MM.1S (cell line): ENCODE results near the gene AMOTL2.

Experiments used
- DNase-seq: peaks from one replicate; pipeline ENCODE4 v3.0.0-alpha.2; 2015
- H2AFZ ChIP-seq: fragments of 300-600 bp; sonication (generic); 2 replicates; pipeline ENCODE4 v1.6.0; 2016; ENCODE audit warnings: antibody characterized with exemption, low read length
- H3F3A ChIP-seq: fragments of 300-600 bp; sonication (generic); 2 replicates; pipeline ENCODE4 v1.6.1; 2016; ENCODE audit warnings: mild to moderate bottlenecking, antibody characterized with exemption, low read length, moderate library complexity, mixed read lengths; ENCODE audit not compliant: insufficient read depth
- H3K27ac ChIP-seq: fragments of 300-600 bp; sonication (generic); 2 replicates; pipeline ENCODE4 v1.5.1; 2016; ENCODE audit warnings: mild to moderate bottlenecking, low read length
- H3K27me3 ChIP-seq: fragments of 300-600 bp; sonication (generic); replicated peaks from 2 replicates; pipeline ENCODE4 v1.6.0; 2016; ENCODE audit warnings: low read length; ENCODE audit not compliant: insufficient read depth
- H3K36me3 ChIP-seq: fragments of 300-600 bp; sonication (generic); replicated peaks from 2 replicates; pipeline ENCODE4 v1.6.1; 2016; ENCODE audit warnings: mild to moderate bottlenecking, low read length, mixed read lengths; ENCODE audit not compliant: insufficient read depth
- H3K4me1 ChIP-seq: fragments of 300-600 bp; sonication (generic); 2 replicates; pipeline ENCODE4 v1.6.1; 2016; ENCODE audit warnings: low read length, mixed read lengths
- H3K4me2 ChIP-seq: fragments of 300-600 bp; sonication (generic); 2 replicates; pipeline ENCODE4 v1.6.0; 2016; ENCODE audit warnings: low read depth, low read length
- H3K4me3 ChIP-seq: fragments of 300-600 bp; sonication (generic); 2 replicates; pipeline ENCODE4 v1.5.1; 2016; ENCODE audit warnings: low read length, mixed read lengths
- H3K79me2 ChIP-seq: fragments of 300-600 bp; sonication (generic); 2 replicates; pipeline ENCODE4 v1.6.1; 2016; ENCODE audit warnings: mixed run types, low read length, mixed read lengths
- H3K9ac ChIP-seq: fragments of 300-600 bp; sonication (generic); 2 replicates; pipeline ENCODE4 v1.6.1; 2016; ENCODE audit warnings: low read length, mixed read lengths
- H3K9me2 ChIP-seq: fragments of 300-600 bp; sonication (generic); replicated peaks from 2 replicates; pipeline ENCODE4 v1.6.1; 2016; ENCODE audit warnings: mild to moderate bottlenecking, low read length, mixed read lengths; ENCODE audit not compliant: insufficient read depth
- H3K9me3 ChIP-seq: fragments of 300-600 bp; sonication (generic); replicated peaks from 2 replicates; pipeline ENCODE4 v1.6.1; 2016; ENCODE audit warnings: mild to moderate bottlenecking, low read length, mixed read lengths; ENCODE audit not compliant: insufficient read depth
- H4K20me1 ChIP-seq: fragments of 300-600 bp; sonication (generic); 2 replicates; pipeline ENCODE4 v1.6.1; 2016; ENCODE audit warnings: mild to moderate bottlenecking, low read length, moderate library complexity, mixed read lengths; ENCODE audit not compliant: insufficient read depth
- EZH2 ChIP-seq: fragments of 300-600 bp; sonication (generic); optimal IDR thresholded peaks from 2 replicates; pipeline ENCODE3; 2017; ENCODE audit warnings: low read depth, mild to moderate bottlenecking, antibody characterized with exemption, low read length, mixed read lengths
- EZH2phosphoT487 ChIP-seq: fragments of 300-600 bp; sonication (generic); IDR thresholded peaks from 2 replicates; pipeline ENCODE4 v1.6.1; 2018; ENCODE audit warnings: antibody characterized with exemption, low read length
- TF ChIP-seq, protein P1 (sequence below): fragments of 300-600 bp; sonication (generic); IDR thresholded peaks from 2 replicates; pipeline ENCODE4 v1.5.1; 2016; ENCODE audit warnings: antibody characterized with exemption, low read length, mixed read lengths

Gene AMOTL2

DNA sequence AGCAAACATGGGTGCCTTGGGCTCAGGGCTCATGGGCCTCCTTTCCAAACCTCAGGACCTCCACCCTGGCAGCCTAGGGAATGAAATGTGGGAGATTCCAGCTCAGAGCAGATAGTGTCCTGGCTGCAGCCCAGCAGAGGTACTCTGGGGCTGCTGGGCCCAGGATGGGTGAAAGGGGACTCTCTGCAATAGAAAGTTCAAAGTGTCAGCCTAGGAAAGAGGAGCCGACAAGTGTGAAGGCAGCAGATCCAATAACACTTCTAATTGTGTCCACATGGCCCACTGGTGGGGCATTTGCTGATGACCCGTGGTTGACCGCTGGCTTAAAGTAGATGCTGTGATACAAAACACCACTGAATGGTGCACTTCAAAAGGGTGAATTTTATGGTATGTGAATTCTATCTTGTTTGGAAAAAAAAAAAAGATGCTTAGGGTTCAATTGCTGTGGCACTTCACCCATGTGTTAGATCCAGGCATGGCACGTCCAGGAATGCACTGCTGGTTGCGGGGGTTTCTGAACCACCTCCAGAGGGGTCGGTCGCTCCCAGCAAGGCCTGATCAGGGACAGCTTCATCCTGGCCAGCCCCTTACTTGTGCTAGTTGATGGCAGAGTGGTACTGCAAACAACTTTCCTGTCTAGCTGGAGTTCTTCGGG is 20.9 kb downstream of the AMOTL2 start:
- Histone ChIP-seq H3K9me2 (no peaks in the 10 kb centered on the region), H3K4me2 (no peak overlapping the region), H4K20me1 (no peaks in the 10 kb centered on the region), H3K27ac (no peak overlapping the region), H3K4me1 (peaks cover 18% of the 10 kb centered on the region), H3K4me3 (no peak overlapping the region), H3K9me3 (no peaks in the 10 kb centered on the region), H3K36me3 (no peaks in the 10 kb centered on the region), H3K9ac (no peak overlapping the region), H2AFZ (no peak overlapping the region), H3F3A (no peaks in the 10 kb centered on the region), H3K27me3 (0 out of 2 replicates have a peak, but pooled peaks cover 4% of the 10 kb centered on the region), H3K79me2 (no peaks in the 10 kb centered on the region)
- TF ChIP-seq, protein P1, sequence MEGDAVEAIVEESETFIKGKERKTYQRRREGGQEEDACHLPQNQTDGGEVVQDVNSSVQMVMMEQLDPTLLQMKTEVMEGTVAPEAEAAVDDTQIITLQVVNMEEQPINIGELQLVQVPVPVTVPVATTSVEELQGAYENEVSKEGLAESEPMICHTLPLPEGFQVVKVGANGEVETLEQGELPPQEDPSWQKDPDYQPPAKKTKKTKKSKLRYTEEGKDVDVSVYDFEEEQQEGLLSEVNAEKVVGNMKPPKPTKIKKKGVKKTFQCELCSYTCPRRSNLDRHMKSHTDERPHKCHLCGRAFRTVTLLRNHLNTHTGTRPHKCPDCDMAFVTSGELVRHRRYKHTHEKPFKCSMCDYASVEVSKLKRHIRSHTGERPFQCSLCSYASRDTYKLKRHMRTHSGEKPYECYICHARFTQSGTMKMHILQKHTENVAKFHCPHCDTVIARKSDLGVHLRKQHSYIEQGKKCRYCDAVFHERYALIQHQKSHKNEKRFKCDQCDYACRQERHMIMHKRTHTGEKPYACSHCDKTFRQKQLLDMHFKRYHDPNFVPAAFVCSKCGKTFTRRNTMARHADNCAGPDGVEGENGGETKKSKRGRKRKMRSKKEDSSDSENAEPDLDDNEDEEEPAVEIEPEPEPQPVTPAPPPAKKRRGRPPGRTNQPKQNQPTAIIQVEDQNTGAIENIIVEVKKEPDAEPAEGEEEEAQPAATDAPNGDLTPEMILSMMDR = no peak
- TF ChIP-seq EZH2phosphoT487 (no peak), EZH2 (no peak)
- no peak for DNase-seq

DNA sequence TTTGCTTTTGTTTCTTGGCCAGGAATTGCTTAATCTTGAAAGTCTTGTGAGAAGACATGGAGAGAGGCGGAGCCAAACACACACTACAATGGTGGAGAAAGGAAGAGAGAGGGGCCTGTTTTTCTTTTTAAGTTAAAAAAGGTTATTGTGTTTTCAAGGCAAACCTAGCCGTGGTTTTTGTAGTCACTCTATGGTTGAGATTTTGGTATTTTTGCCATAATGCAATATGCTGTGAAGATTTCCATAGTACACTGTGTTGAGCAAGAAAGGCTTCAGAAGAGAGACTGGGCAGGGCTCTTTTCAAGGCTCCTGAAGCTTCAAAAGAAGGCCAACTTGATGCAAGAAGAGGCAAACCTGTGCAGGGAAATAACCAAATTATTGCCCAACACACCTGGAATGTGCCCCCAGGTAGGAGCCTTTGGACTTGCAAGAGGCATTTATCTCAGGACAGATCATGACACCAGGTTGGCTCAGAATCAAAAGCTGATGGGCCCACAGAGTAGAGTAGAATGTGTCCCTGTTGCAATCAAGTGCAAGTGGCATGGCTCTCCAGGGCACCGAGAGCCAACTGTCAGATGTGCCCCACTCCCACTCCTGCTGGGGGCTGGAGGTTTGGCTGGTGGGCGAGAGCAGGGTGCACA is 22.1 kb downstream of the AMOTL2 start:
- Histone ChIP-seq H3K4me1 (peaks cover 8% of the 10 kb centered on the region; the same call in 1 of the 2 replicates), H3K27ac (no peak overlapping the region)

DNA sequence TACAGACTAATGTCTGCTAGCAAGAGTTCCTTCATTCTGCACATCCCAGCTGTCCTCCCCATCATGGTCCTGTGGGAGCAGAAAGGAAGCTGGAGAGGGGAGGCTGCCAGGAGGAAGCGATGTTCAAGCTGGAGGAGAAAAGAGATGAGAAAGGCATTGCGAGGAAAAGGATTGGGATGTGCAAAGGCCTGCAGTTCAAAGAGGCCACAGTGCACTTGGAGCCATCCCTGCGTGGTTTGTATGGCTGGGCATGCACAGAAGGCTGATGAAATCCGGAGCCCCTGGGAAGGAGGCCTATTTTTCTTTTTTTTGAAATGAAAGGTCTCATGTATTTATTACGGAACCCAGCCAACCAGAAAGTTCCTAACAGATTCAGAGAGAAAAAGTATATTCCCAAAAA is 22.8 kb downstream of the AMOTL2 start:
- H3K9me3 ChIP-seq = no peaks in the 10 kb centered on the region
- no peak overlapping the region for H2AFZ ChIP-seq
- H3K79me2 ChIP-seq = no peaks in the 10 kb centered on the region
- no peaks in the 10 kb centered on the region for H3K9me2 ChIP-seq
- DNase-seq = no peak
- H3K27me3 ChIP-seq = 0 out of 2 replicates have a peak, but pooled peaks cover under 1% of the 10 kb centered on the region
- H3K36me3 ChIP-seq = no peaks in the 10 kb centered on the region
- no peaks in the 10 kb centered on the region for H3F3A ChIP-seq
- TF ChIP-seq, protein P1 = no peak
- TF ChIP-seq EZH2 (no peak), EZH2phosphoT487 (no peak)
- H3K9ac ChIP-seq = no peak overlapping the region
- H3K4me2 ChIP-seq = no peak overlapping the region
- no peak overlapping the region for H3K27ac ChIP-seq
- H3K4me3 ChIP-seq = no peak overlapping the region
- peaks cover 8% of the 10 kb centered on the region; the same call in 1 of the 2 replicates for H3K4me1 ChIP-seq
- H4K20me1 ChIP-seq = no peaks in the 10 kb centered on the region

More for the DNA sequence above, 22.1 kb downstream of the AMOTL2 start:
- Histone ChIP-seq H3K9me2 (no peaks in the 10 kb centered on the region), H3K79me2 (no peaks in the 10 kb centered on the region), H3K36me3 (no peaks in the 10 kb centered on the region), H3K9ac (no peak overlapping the region), H2AFZ (no peak overlapping the region), H3K27me3 (0 out of 2 replicates have a peak, but pooled peaks cover 4% of the 10 kb centered on the region), H3K4me2 (no peak overlapping the region), H4K20me1 (no peaks in the 10 kb centered on the region), H3F3A (no peaks in the 10 kb centered on the region), H3K9me3 (no peaks in the 10 kb centered on the region), H3K4me3 (no peak overlapping the region)
- TF ChIP-seq EZH2phosphoT487 (no peak), EZH2 (no peak)
- TF ChIP-seq, protein P1 = no peak
- no peak for DNase-seq
